Natural killer cell (primary cell): ENCODE results near the gene PTPRK. TPM values are rescaled to one million over a fixed set of nuclear protein-coding genes. Genes with fewer than 3 reads are reported as not detected.

Source experiments
- ATAC-seq, 3 donors: fragments of 150-1000 bp in 2 of 3; fragments of 200-7000 bp in 1 of 3; cut with Tn5 transposase; 1 replicate in 1 of 3; 2 replicates in 2 of 3; pipeline ENCODE4 v1.10.0; 2021; ENCODE audit warnings: mild to moderate bottlenecking in 2 of 3, moderate library complexity in 2 of 3
- DNase-seq, 2 donors: peaks; one replicate each; pipeline versions ENCODE4 v3.0.0 to v3.0.0-alpha.2; 2013 to 2021; ENCODE audit warnings: mixed read lengths in 1 of 2
- H3K27ac ChIP-seq: one replicate; pipeline ENCODE4 v1.5.1; 2013; ENCODE audit warnings: mild to moderate bottlenecking, low read length
- H3K27me3 ChIP-seq: one replicate; pipeline ENCODE4 v1.6.1; 2013; ENCODE audit warnings: low read length; ENCODE audit not compliant: control insufficient read depth, insufficient read depth
- H3K36me3 ChIP-seq: one replicate; pipeline ENCODE4 v1.6.1; 2013; ENCODE audit warnings: low read length; ENCODE audit not compliant: control insufficient read depth, insufficient read depth
- H3K4me1 ChIP-seq: one replicate; pipeline ENCODE4 v1.6.1; 2013; ENCODE audit warnings: low read length; ENCODE audit not compliant: control insufficient read depth, insufficient read depth
- H3K4me3 ChIP-seq: one replicate; pipeline ENCODE4 v1.5.1; 2013; ENCODE audit warnings: low read length
- H3K9me3 ChIP-seq: one replicate; pipeline ENCODE4 v1.6.1; 2013; ENCODE audit warnings: low read length; ENCODE audit not compliant: control insufficient read depth, insufficient read depth
- H3K27ac Mint-ChIP-seq, 2 donors: one replicate each; pipeline ENCODE4 v1.8.0; 2022; ENCODE audit warnings: mild to moderate bottlenecking in 2 of 2, mixed read lengths in 2 of 2, moderate library complexity in 1 of 2
- H3K27me3 Mint-ChIP-seq, 2 donors: one replicate each; pipeline ENCODE4 v1.8.0; 2022; ENCODE audit warnings: low read depth in 2 of 2, mixed read lengths in 2 of 2
- H3K36me3 Mint-ChIP-seq: one replicate; pipeline ENCODE4 v1.8.0; 2022; ENCODE audit warnings: mixed read lengths
- H3K4me1 Mint-ChIP-seq, 2 donors: one replicate each; pipeline ENCODE4 v1.8.0; 2022; ENCODE audit warnings: mixed read lengths in 2 of 2
- H3K4me3 Mint-ChIP-seq: one replicate; pipeline ENCODE4 v1.8.0; 2022; ENCODE audit warnings: mild to moderate bottlenecking, moderate library complexity, mixed read lengths
- H3K9me3 Mint-ChIP-seq, 2 donors: one replicate each; pipeline ENCODE4 v1.8.0; 2022; ENCODE audit warnings: mixed read lengths in 2 of 2
- WGBS: methylation state at CpG from one replicate; pipeline ENCODE4 v1.1.7; 2013; ENCODE audit warnings: missing lambda C conversion rate; ENCODE audit not compliant: insufficient coverage; 5-methylcytosine and 5-hydroxymethylcytosine counted together
- intact Hi-C: fragments of 100-400 bp; cut with micrococcal nuclease; formaldehyde crosslinking; loops from one replicate; pipeline ENCODE4 v1.14.2; 2022
- total RNA-seq, 4 donors: library from RNA; stranded (reverse); fragments of 120-200 nt in 1 of 4; gene quantifications; one replicate each; pipeline versions ENCODE4 v1.2.3 to v1.2.4, GENCODE V29; 2013 to 2022
- TF ChIP-seq, protein P1 (sequence below): fragments of 200-600 bp; IDR thresholded peaks from one replicate; pipeline ENCODE4 v1.8.0; 2022; ENCODE audit warnings: antibody characterized with exemption

PTPRK gene
- total RNA-seq, 3 donors from 2014 or later (not counting 1 experiment from before 2014, with no cell fraction given), result 0.14 to 1.2 (median 0.95) TPM

DNA sequence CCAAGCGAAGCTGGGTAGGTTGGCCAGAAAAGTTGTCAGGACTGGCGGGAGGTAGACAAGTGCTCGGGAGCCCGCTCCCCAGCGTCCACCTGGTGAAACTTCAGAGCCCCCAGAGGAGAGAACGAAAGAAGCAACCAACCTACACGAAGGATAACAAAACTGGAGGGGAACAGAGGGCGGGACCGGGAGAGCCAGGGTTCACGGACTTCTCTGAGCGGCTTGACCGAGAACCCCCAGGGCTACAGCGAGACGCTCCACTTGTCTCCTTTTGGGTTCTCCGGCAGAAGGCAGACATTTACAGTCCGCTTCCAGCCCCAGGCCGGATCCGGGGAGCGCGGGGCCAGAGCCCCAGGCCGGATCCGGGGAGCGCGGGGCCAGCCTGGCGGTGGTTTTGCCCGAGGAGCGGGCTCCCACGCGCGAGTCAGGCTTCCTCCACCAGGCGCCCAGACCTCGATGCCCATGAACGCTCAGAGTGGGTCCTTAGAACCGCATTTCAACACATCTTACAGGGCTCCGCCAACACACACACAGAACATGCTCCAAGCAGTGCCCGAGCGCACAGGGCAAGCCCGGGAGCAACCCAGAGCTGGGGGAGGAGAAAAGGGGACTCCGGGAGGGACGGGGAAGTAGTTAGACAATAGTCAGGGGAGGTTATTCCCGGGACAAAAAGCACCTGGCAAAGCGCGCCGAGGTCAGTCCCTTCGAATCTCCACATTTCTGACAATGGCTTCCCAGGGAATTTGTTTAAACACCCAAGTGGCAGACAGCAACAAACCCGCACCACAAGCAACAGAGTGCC is 1.1 kb downstream of the PTPRK start:
- ATAC-seq, result peak in 1 of 3 donors; percentile 15
- intact Hi-C loops, result no loop called here
- Mint-ChIP-seq H3K27me3 (peaks cover 49 to 77% of the 10 kb centered on the region in 2 donors), H3K4me3 (peak overlapping the region; percentile 82), H3K9me3 (no peaks in the 10 kb centered on the region), H3K36me3 (no peaks in the 10 kb centered on the region), H3K4me1 (peaks cover 22 to 25% of the 10 kb centered on the region in 2 donors), H3K27ac (no peak overlapping the region)
- Histone ChIP-seq H3K9me3 (no peaks in the 10 kb centered on the region), H3K4me1 (peaks cover 22% of the 10 kb centered on the region), H3K27me3 (peaks cover 44% of the 10 kb centered on the region), H3K27ac (no peak overlapping the region), H3K36me3 (no peaks in the 10 kb centered on the region), H3K4me3 (peak overlapping the region; percentile 45)
- peak in 1 of 2 donors; percentile 50 for DNase-seq
- WGBS, result 1% methylated on average over 45 of the region's 46 CpGs
- TF ChIP-seq, protein P1, sequence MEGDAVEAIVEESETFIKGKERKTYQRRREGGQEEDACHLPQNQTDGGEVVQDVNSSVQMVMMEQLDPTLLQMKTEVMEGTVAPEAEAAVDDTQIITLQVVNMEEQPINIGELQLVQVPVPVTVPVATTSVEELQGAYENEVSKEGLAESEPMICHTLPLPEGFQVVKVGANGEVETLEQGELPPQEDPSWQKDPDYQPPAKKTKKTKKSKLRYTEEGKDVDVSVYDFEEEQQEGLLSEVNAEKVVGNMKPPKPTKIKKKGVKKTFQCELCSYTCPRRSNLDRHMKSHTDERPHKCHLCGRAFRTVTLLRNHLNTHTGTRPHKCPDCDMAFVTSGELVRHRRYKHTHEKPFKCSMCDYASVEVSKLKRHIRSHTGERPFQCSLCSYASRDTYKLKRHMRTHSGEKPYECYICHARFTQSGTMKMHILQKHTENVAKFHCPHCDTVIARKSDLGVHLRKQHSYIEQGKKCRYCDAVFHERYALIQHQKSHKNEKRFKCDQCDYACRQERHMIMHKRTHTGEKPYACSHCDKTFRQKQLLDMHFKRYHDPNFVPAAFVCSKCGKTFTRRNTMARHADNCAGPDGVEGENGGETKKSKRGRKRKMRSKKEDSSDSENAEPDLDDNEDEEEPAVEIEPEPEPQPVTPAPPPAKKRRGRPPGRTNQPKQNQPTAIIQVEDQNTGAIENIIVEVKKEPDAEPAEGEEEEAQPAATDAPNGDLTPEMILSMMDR, result no peak

DNA sequence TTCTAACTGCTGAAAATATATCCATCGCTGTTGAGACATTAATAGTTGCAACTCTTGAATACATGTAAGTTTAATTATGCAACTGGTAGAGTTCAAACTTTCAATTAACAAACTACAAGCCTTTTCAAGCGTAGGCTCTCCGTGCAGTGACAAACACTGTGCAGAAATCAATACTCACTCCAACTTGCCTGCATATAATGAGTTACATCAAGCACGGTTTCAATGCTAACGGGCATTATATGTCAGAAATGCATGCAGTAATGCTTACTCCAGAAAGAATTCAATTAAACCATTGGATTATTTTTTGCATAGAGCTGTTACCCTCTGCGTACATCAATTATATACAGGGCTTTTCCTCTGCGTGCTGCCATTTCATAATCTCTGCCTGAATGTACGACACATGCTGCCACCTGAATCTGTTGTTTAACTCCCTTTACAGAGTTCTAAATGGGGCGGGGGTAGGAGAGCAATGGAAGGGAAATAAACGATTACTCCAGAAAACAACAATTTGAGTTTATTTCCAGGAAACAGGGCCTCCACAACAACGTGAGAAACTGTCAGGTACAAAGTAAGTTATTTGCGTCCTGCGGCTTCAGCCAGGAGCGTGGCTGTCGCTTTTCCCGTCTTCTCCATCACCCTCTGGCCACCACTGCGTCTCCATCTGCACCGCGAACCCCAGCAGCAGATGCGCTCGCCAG is 1.8 kb downstream of the PTPRK start:
- H3K4me3 ChIP-seq, result no peak overlapping the region
- no peak for DNase-seq
- intact Hi-C loops, result no loop called here
- Mint-ChIP-seq H3K27me3 (peaks cover 49 to 75% of the 10 kb centered on the region in 2 donors), H3K4me3 (peak overlapping the region; percentile 73), H3K36me3 (no peaks in the 10 kb centered on the region), H3K27ac (no peak overlapping the region), H3K4me1 (peaks cover 22 to 25% of the 10 kb centered on the region in 2 donors), H3K9me3 (no peaks in the 10 kb centered on the region)
- no peaks in the 10 kb centered on the region for H3K36me3 ChIP-seq
- TF ChIP-seq, protein P1, result no peak
- 23% methylated on average over 19 of the region's 21 CpGs for WGBS
- H3K27ac ChIP-seq, result no peak overlapping the region
- no peaks in the 10 kb centered on the region for H3K9me3 ChIP-seq
- H3K4me1 ChIP-seq, result peaks cover 22% of the 10 kb centered on the region
- no peak for ATAC-seq
- H3K27me3 ChIP-seq, result peaks cover 44% of the 10 kb centered on the region

DNA sequence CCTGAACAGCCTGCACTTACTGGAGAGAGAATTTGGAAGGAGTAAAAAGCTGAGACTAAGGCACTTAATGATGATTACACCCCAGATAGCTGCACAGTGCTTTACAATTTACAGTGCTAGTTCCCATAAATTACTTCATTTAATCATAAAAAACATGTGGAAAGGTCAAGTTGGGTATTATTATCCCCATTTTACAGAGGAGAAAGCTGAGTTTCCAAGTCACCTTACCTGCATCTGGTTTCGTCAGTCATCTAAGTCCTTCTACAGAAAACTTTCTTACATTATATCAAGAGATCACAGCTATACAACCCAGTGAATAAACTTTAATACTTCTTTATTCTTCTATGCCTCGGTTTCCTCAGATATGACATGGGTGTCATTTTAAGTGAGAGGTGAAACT is 3.3 kb downstream of the PTPRK start:
- H3K9me3 Mint-ChIP-seq, result no peaks in the 10 kb centered on the region
- Histone ChIP-seq H3K27me3 (peaks cover 39% of the 10 kb centered on the region), H3K27ac (no peak overlapping the region), H3K9me3 (no peaks in the 10 kb centered on the region), H3K36me3 (no peaks in the 10 kb centered on the region), H3K4me1 (peaks cover 22% of the 10 kb centered on the region), H3K4me3 (no peak overlapping the region)
- TF ChIP-seq, protein P1, result no peak
- H3K36me3 Mint-ChIP-seq, result no peaks in the 10 kb centered on the region
- no peak for ATAC-seq
- 92% methylated on average over 1 of the region's 2 CpGs for WGBS
- H3K4me1 Mint-ChIP-seq, result peaks cover 22 to 25% of the 10 kb centered on the region in 2 donors
- no peak for DNase-seq
- intact Hi-C loops, result no loop called here
- no peak overlapping the region for H3K4me3 Mint-ChIP-seq
- H3K27ac Mint-ChIP-seq, result no peak overlapping the region
- H3K27me3 Mint-ChIP-seq, result peaks cover 45 to 60% of the 10 kb centered on the region in 2 donors
